Measurements from ENCODE around the gene LPP. TPM values are rescaled to one million over a fixed set of nuclear protein-coding genes. Genes with fewer than 3 reads are reported as not detected.

The LPP gene
- total and polyA plus RNA-seq, 4 donors = 11.1 to 219 (median 66.5) TPM

DNA sequence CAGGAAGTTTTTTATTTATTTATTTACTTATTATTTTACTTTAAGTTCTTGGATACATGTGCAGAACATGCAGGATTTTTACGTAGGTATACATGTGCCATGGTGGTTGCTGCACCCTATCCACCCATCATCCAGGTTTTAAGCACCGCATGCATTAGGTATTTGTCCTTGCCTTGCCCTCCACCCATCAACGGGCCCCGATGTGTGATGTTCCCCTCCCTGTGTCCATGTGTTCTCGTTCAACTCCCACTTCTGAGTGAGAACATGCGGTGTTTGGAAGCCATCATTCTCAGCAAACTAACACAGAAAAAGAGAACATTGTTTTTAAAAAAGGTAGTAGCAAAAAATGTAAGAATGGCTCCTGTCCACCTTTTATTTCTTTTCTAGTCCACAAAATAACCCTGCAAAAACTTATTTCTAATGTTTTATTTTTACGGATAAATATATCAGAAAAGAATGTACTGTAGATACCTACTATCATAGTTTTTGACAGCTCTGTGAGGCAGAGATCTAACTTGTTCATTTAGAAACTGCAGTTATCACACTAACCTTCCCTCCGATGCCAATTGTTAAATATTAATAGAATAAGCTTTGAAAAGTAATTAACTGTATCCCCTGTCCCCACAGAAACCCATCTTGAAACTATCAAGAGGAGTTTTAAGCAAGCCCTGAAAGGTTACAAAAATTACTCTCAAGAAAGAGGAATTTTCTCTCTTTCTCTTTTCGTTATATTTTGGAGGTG lies 189.2 kb downstream of the LPP start:
- Histone ChIP-seq H3K36me3 (ENCODE audit: control insufficient read depth in 4 of 4, insufficient read depth in 4 of 4, low read length in 4 of 4) (no peaks in the 10 kb centered on the region), H3K9me3 (ENCODE audit: control insufficient read depth in 4 of 4, insufficient read depth in 3 of 4, low read length in 3 of 4) (no peaks in the 10 kb centered on the region), H3K27me3 (ENCODE audit: control insufficient read depth in 3 of 3, insufficient read depth in 3 of 3, low read length in 2 of 3) (no peaks in the 10 kb centered on the region), H3K4me1 (ENCODE audit: control insufficient read depth in 5 of 5, insufficient read depth in 5 of 5, low read length in 5 of 5) (peaks cover 0 to 40% (median 0%) of the 10 kb centered on the region in 5 donors), H3K9ac (ENCODE audit: insufficient read depth in 1 of 2, low read length in 2 of 2) (no peak overlapping the region), H3K4me3 (no peak overlapping the region), H3K27ac (ENCODE audit: low read depth in 1 of 2, low read length in 1 of 2) (peak overlapping the region in 1 of 2 donors; percentile 84)
- TF ChIP-seq, protein P1, sequence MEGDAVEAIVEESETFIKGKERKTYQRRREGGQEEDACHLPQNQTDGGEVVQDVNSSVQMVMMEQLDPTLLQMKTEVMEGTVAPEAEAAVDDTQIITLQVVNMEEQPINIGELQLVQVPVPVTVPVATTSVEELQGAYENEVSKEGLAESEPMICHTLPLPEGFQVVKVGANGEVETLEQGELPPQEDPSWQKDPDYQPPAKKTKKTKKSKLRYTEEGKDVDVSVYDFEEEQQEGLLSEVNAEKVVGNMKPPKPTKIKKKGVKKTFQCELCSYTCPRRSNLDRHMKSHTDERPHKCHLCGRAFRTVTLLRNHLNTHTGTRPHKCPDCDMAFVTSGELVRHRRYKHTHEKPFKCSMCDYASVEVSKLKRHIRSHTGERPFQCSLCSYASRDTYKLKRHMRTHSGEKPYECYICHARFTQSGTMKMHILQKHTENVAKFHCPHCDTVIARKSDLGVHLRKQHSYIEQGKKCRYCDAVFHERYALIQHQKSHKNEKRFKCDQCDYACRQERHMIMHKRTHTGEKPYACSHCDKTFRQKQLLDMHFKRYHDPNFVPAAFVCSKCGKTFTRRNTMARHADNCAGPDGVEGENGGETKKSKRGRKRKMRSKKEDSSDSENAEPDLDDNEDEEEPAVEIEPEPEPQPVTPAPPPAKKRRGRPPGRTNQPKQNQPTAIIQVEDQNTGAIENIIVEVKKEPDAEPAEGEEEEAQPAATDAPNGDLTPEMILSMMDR (IDR thresholded peaks at IDR 0.05; ENCODE audit: control extremely low read depth, extremely low read depth) = no peak
- WGBS, 2 donors = 89 to 95% methylated on average over 9 of the region's 9 CpGs
- ATAC-seq (ENCODE audit: insufficient read depth, low FRiP score) = no peak
- DNase-seq = no peak

DNA sequence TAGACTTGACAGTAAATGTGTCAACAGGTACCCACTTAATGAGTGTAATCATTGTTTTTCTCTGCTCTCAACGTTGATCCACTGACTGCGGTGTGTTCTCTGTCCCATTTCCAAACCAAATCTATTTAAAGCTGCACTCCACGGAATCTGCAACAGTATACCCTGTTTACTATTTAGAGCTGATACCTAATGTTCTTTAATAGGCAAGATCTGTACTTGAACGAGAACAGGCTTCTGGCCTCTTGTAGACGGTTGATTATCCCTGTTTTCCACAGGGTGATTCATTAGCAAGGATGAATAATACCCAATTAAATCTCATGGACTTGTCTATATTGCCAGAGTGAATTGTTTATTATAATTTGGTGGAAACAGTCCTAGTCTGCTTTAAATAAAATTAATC lies 189.9 kb downstream of the LPP start:
- no peak overlapping the region for H3K9ac ChIP-seq (ENCODE audit: insufficient read depth in 1 of 2, low read length in 2 of 2)
- H3K4me1 ChIP-seq (ENCODE audit: control insufficient read depth in 5 of 5, insufficient read depth in 5 of 5, low read length in 5 of 5) = peaks cover 0 to 44% (median 5%) of the 10 kb centered on the region in 5 donors
- 75 to 86% methylated on average over 5 of the region's 5 CpGs for WGBS, 2 donors
- no peak overlapping the region for H3K4me3 ChIP-seq
- H3K27ac ChIP-seq (ENCODE audit: low read depth in 1 of 2, low read length in 1 of 2) = peak overlapping the region in 1 of 2 donors; percentile 84
- no peak for DNase-seq
- TF ChIP-seq, protein P1 (IDR thresholded peaks at IDR 0.05; ENCODE audit: control extremely low read depth, extremely low read depth) = no peak
- no peaks in the 10 kb centered on the region for H3K27me3 ChIP-seq (ENCODE audit: control insufficient read depth in 3 of 3, insufficient read depth in 3 of 3, low read length in 2 of 3)
- H3K9me3 ChIP-seq (ENCODE audit: control insufficient read depth in 4 of 4, insufficient read depth in 3 of 4, low read length in 3 of 4) = no peaks in the 10 kb centered on the region
- H3K36me3 ChIP-seq (ENCODE audit: control insufficient read depth in 4 of 4, insufficient read depth in 4 of 4, low read length in 4 of 4) = no peaks in the 10 kb centered on the region
- no peak for ATAC-seq (ENCODE audit: insufficient read depth, low FRiP score)

DNA sequence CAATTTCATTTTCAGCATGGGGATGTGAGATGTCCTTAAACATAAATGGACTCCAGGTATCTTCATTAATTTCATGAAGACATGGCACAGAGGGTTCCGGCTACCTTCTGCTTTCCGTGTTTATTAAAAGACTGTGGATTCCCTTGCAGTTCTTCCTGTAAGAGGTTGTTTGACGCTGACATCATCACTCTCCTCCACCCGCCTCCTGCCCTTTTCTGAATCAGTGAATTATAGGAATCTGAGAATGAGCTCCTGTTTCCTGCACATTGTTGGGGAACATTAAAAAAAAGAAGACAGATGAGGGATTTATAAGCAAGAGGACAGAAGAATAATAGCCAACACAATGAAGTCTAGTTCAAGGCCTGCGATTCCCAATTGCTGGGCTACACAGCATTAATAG lies 191.3 kb downstream of the LPP start:
- TF ChIP-seq, protein P1 (IDR thresholded peaks at IDR 0.05; ENCODE audit: control extremely low read depth, extremely low read depth) = no peak
- ATAC-seq (ENCODE audit: insufficient read depth, low FRiP score) = no peak

More for the DNA sequence above, 191.3 kb downstream of the LPP start:
- 72 to 74% methylated on average over 5 of the region's 5 CpGs for WGBS, 2 donors
- DNase-seq = peak in 2 of 3 donors; percentile 27 to 28
- no peaks in the 10 kb centered on the region for H3K36me3 ChIP-seq (ENCODE audit: control insufficient read depth in 4 of 4, insufficient read depth in 4 of 4, low read length in 4 of 4)
- no peak overlapping the region for H3K4me3 ChIP-seq
- H3K27me3 ChIP-seq (ENCODE audit: control insufficient read depth in 3 of 3, insufficient read depth in 3 of 3, low read length in 2 of 3) = no peaks in the 10 kb centered on the region
- peaks cover 2 to 35% (median 10%) of the 10 kb centered on the region in 5 donors for H3K4me1 ChIP-seq (ENCODE audit: control insufficient read depth in 5 of 5, insufficient read depth in 5 of 5, low read length in 5 of 5)
- H3K9me3 ChIP-seq (ENCODE audit: control insufficient read depth in 4 of 4, insufficient read depth in 3 of 4, low read length in 3 of 4) = no peaks in the 10 kb centered on the region
- H3K27ac ChIP-seq (ENCODE audit: low read depth in 1 of 2, low read length in 1 of 2) = peak overlapping the region; percentile 12 to 84
- no peak overlapping the region for H3K9ac ChIP-seq (ENCODE audit: insufficient read depth in 1 of 2, low read length in 2 of 2)
